ENCODE results near the gene DNAH11. TPM values are rescaled to one million over a fixed set of nuclear protein-coding genes. Genes with fewer than 3 reads are reported as not detected.

DNAH11 gene
- total RNA-seq, 1 experiment from 2014 or later: 0.15 TPM

DNA sequence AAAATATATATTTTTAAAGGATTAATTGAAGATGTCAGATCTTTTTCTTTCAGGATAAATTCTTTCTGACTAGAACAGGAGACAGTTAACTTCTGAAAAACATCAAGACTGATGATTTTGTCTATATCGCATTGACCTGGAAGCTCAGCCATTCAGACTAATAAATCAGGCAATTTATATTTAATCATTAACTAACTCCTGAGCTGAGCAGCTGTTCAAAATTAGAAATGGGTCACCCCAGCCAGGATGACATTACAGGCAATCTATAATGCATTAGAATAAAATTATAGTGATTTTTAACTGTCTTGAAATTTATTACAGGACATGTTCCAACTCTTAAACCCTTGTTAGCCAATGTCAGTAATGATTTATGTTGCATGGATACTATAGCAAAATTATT, 263.0 kb downstream of the DNAH11 start:
- POLR2A ChIA-PET: no interaction called here
- H3K36me3 ChIP-seq (ENCODE audit: control insufficient read depth, insufficient read depth, low read length): no peaks in the 10 kb centered on the region
- no peak overlapping the region for H3K27ac ChIP-seq (ENCODE audit: low read length)
- no peak for DNase-seq (ENCODE audit: low read depth, low spot score)
- CTCF ChIA-PET: no interaction called here
- intact Hi-C loops (cut with micrococcal nuclease; ENCODE audit: unreplicated experiment): no loop called here
- no peak overlapping the region for H3K4me3 ChIP-seq (ENCODE audit: low read depth in 2 of 2, low read length in 2 of 2)
- no peaks in the 10 kb centered on the region; the same call in 1 of the 2 replicates for H3K27me3 ChIP-seq (ENCODE audit: control insufficient read depth, insufficient read depth, low read length)
- ATAC-seq: no peak
- in situ Hi-C loops (cut with HindIII; ENCODE audit: low pct_unique_long_range_greater_than_20kb, low sequenced_read_pairs): no loop called here
- no TSS peak for BruUV-seq (replicated peaks)
- H3K4me1 ChIP-seq (ENCODE audit: control insufficient read depth, insufficient read depth, low read length): no peaks in the 10 kb centered on the region
- no peak for TF ChIP-seq POLR2AphosphoS5 (IDR thresholded peaks at IDR 0.05; ENCODE audit: low read depth, low read length)
- TF ChIP-seq, protein P1, sequence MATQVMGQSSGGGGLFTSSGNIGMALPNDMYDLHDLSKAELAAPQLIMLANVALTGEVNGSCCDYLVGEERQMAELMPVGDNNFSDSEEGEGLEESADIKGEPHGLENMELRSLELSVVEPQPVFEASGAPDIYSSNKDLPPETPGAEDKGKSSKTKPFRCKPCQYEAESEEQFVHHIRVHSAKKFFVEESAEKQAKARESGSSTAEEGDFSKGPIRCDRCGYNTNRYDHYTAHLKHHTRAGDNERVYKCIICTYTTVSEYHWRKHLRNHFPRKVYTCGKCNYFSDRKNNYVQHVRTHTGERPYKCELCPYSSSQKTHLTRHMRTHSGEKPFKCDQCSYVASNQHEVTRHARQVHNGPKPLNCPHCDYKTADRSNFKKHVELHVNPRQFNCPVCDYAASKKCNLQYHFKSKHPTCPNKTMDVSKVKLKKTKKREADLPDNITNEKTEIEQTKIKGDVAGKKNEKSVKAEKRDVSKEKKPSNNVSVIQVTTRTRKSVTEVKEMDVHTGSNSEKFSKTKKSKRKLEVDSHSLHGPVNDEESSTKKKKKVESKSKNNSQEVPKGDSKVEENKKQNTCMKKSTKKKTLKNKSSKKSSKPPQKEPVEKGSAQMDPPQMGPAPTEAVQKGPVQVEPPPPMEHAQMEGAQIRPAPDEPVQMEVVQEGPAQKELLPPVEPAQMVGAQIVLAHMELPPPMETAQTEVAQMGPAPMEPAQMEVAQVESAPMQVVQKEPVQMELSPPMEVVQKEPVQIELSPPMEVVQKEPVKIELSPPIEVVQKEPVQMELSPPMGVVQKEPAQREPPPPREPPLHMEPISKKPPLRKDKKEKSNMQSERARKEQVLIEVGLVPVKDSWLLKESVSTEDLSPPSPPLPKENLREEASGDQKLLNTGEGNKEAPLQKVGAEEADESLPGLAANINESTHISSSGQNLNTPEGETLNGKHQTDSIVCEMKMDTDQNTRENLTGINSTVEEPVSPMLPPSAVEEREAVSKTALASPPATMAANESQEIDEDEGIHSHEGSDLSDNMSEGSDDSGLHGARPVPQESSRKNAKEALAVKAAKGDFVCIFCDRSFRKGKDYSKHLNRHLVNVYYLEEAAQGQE (IDR thresholded peaks at IDR 0.05; ENCODE audit: insufficient read depth in 1 of 2, low read depth in 2 of 2, low read length in 1 of 2): no peak
- no peaks in the 10 kb centered on the region for H3K9me3 ChIP-seq (ENCODE audit: control insufficient read depth, insufficient read depth, low read depth, low read length)

DNA sequence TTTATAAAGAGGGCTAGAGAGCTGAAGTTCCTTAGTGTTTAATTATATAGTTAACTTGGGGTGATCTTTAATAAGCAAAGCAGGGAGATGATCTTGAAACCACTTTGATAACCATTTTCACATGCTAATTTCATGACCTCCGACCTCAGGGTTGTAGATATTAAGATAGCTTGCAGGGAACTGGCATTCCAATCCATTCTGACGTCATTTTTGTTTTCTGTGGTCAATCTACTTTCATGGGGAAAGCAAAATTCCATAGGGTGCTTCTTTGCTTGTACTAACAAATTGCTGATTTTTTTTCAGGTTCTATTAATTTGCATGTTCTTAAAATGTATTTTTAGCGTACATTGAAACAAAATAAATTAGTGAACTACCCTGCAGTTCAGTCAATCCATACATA, 263.5 kb downstream of the DNAH11 start:
- ChIA-PET CTCF (no interaction called here), POLR2A (no interaction called here)
- DNase-seq (ENCODE audit: low read depth, low spot score) (no peak), ATAC-seq (no peak)
- in situ Hi-C loops (cut with HindIII; ENCODE audit: low pct_unique_long_range_greater_than_20kb, low sequenced_read_pairs): no loop called here
- H3K9me3 ChIP-seq (ENCODE audit: control insufficient read depth, insufficient read depth, low read depth, low read length): no peaks in the 10 kb centered on the region
- H3K27ac ChIP-seq (ENCODE audit: low read length): no peak overlapping the region
- no TSS peak for BruUV-seq (replicated peaks)
- no peaks in the 10 kb centered on the region for H3K4me1 ChIP-seq (ENCODE audit: control insufficient read depth, insufficient read depth, low read length)
- H3K4me3 ChIP-seq (ENCODE audit: low read depth in 2 of 2, low read length in 2 of 2): no peak overlapping the region
- H3K27me3 ChIP-seq (ENCODE audit: control insufficient read depth, insufficient read depth, low read length): no peaks in the 10 kb centered on the region; the same call in 1 of the 2 replicates
- TF ChIP-seq, protein P1 (IDR thresholded peaks at IDR 0.05; ENCODE audit: insufficient read depth in 1 of 2, low read depth in 2 of 2, low read length in 1 of 2): no peak
- TF ChIP-seq SIN3A (IDR thresholded peaks at IDR 0.05; ENCODE audit: borderline replicate concordance, insufficient read depth, low read depth, low read length): no peak
- no peak for TF ChIP-seq TCF7L2 (IDR thresholded peaks at IDR 0.05; ENCODE audit: low read depth, low read length)
- no peak for TF ChIP-seq POLR2AphosphoS5 (IDR thresholded peaks at IDR 0.05; ENCODE audit: low read depth, low read length)
- TF ChIP-seq CTCF (IDR thresholded peaks at IDR 0.05): no peak
- no peaks in the 10 kb centered on the region for H3K36me3 ChIP-seq (ENCODE audit: control insufficient read depth, insufficient read depth, low read length)
- intact Hi-C loops (cut with micrococcal nuclease; ENCODE audit: unreplicated experiment): no loop called here

Measured in Panc1 (cell line).